Natural killer cell (primary cell): ENCODE data around the gene RUNX1. TPM values are rescaled to one million over a fixed set of nuclear protein-coding genes. Genes with fewer than 3 reads are reported as not detected.

Source experiments
- ATAC-seq, 3 donors: fragments of 150-1000 bp in 2 of 3; fragments of 200-7000 bp in 1 of 3; cut with Tn5 transposase; 1 replicate in 1 of 3; 2 replicates in 2 of 3; pipeline ENCODE4 v1.10.0; 2021; ENCODE audit warnings: mild to moderate bottlenecking in 2 of 3, moderate library complexity in 2 of 3
- DNase-seq, 2 donors: peaks; one replicate each; pipeline versions ENCODE4 v3.0.0 to v3.0.0-alpha.2; 2013 to 2021; ENCODE audit warnings: mixed read lengths in 1 of 2
- H3K27ac ChIP-seq: one replicate; pipeline ENCODE4 v1.5.1; 2013; ENCODE audit warnings: mild to moderate bottlenecking, low read length
- H3K27me3 ChIP-seq: one replicate; pipeline ENCODE4 v1.6.1; 2013; ENCODE audit warnings: low read length; ENCODE audit not compliant: control insufficient read depth, insufficient read depth
- H3K36me3 ChIP-seq: one replicate; pipeline ENCODE4 v1.6.1; 2013; ENCODE audit warnings: low read length; ENCODE audit not compliant: control insufficient read depth, insufficient read depth
- H3K4me1 ChIP-seq: one replicate; pipeline ENCODE4 v1.6.1; 2013; ENCODE audit warnings: low read length; ENCODE audit not compliant: control insufficient read depth, insufficient read depth
- H3K4me3 ChIP-seq: one replicate; pipeline ENCODE4 v1.5.1; 2013; ENCODE audit warnings: low read length
- H3K9me3 ChIP-seq: one replicate; pipeline ENCODE4 v1.6.1; 2013; ENCODE audit warnings: low read length; ENCODE audit not compliant: control insufficient read depth, insufficient read depth
- H3K27ac Mint-ChIP-seq, 2 donors: one replicate each; pipeline ENCODE4 v1.8.0; 2022; ENCODE audit warnings: mild to moderate bottlenecking in 2 of 2, mixed read lengths in 2 of 2, moderate library complexity in 1 of 2
- H3K27me3 Mint-ChIP-seq, 2 donors: one replicate each; pipeline ENCODE4 v1.8.0; 2022; ENCODE audit warnings: low read depth in 2 of 2, mixed read lengths in 2 of 2
- H3K36me3 Mint-ChIP-seq: one replicate; pipeline ENCODE4 v1.8.0; 2022; ENCODE audit warnings: mixed read lengths
- H3K4me1 Mint-ChIP-seq, 2 donors: one replicate each; pipeline ENCODE4 v1.8.0; 2022; ENCODE audit warnings: mixed read lengths in 2 of 2
- H3K4me3 Mint-ChIP-seq: one replicate; pipeline ENCODE4 v1.8.0; 2022; ENCODE audit warnings: mild to moderate bottlenecking, moderate library complexity, mixed read lengths
- H3K9me3 Mint-ChIP-seq, 2 donors: one replicate each; pipeline ENCODE4 v1.8.0; 2022; ENCODE audit warnings: mixed read lengths in 2 of 2
- CTCF ChIP-seq: fragments of 200-600 bp; IDR thresholded peaks from one replicate; pipeline ENCODE4 v1.8.0; 2022; ENCODE audit warnings: antibody characterized with exemption
- WGBS: methylation state at CpG from one replicate; pipeline ENCODE4 v1.1.7; 2013; ENCODE audit warnings: missing lambda C conversion rate; ENCODE audit not compliant: insufficient coverage; 5-methylcytosine and 5-hydroxymethylcytosine counted together
- intact Hi-C: fragments of 100-400 bp; cut with micrococcal nuclease; formaldehyde crosslinking; loops from one replicate; pipeline ENCODE4 v1.14.2; 2022
- total RNA-seq, 4 donors: library from RNA; stranded (reverse); fragments of 120-200 nt in 1 of 4; gene quantifications; one replicate each; pipeline versions ENCODE4 v1.2.3 to v1.2.4, GENCODE V29; 2013 to 2022

RUNX1 gene
- total RNA-seq, 3 donors from 2014 or later (not counting 1 experiment from before 2014, with no cell fraction given) = 62.1 to 171 (median 98.2) TPM

GRCh38 chr21:35046263-35046624 is 2.9 kb downstream of the RUNX1 start:
- WGBS = 2% methylated on average over 6 of the region's 6 CpGs
- peaks cover 100% of the 10 kb centered on the region in 2 donors for H3K4me1 Mint-ChIP-seq
- peak overlapping the region; percentile 95 to 97 for H3K27ac Mint-ChIP-seq
- Histone ChIP-seq H3K4me1 (peaks cover 76% of the 10 kb centered on the region), H3K9me3 (no peaks in the 10 kb centered on the region), H3K27ac (peak overlapping the region; percentile 80), H3K27me3 (no peaks in the 10 kb centered on the region), H3K4me3 (peak overlapping the region; percentile 56), H3K36me3 (no peaks in the 10 kb centered on the region)
- DNase-seq (no peak), ATAC-seq (no peak)
- peaks cover 0 to 3% of the 10 kb centered on the region in 2 donors for H3K9me3 Mint-ChIP-seq
- H3K36me3 Mint-ChIP-seq = peaks cover 9% of the 10 kb centered on the region
- TF ChIP-seq CTCF = no peak
- intact Hi-C loops = loop anchor here (5.0 kb wide), 4 partner anchors 231 to 1276 kb away; partner anchors contain the start of gene MORC3
- H3K27me3 Mint-ChIP-seq = peaks cover 0 to 5% of the 10 kb centered on the region in 2 donors
- peak overlapping the region; percentile 92 for H3K4me3 Mint-ChIP-seq

- Histone ChIP-seq H3K4me1 (peaks cover 76% of the 10 kb centered on the region), H3K36me3 (no peaks in the 10 kb centered on the region), H3K4me3 (peak overlapping the region; percentile 56), H3K27ac (peak overlapping the region; percentile 80), H3K27me3 (no peaks in the 10 kb centered on the region), H3K9me3 (no peaks in the 10 kb centered on the region)
- intact Hi-C loops = loop anchor here (1.0 to 5.0 kb wide), 8 partner anchors 9 to 1277 kb away; partner anchors contain the start of gene MORC3
- ATAC-seq (peak; percentile 13 to 42 (median 23)), DNase-seq (peak; percentile 41 to 88)
- Mint-ChIP-seq H3K27ac (peak overlapping the region; percentile 95 to 97), H3K36me3 (peaks cover 9% of the 10 kb centered on the region), H3K27me3 (peaks cover 0 to 5% of the 10 kb centered on the region in 2 donors), H3K4me3 (peak overlapping the region; percentile 92), H3K9me3 (peaks cover 0 to 3% of the 10 kb centered on the region in 2 donors), H3K4me1 (peaks cover 100% of the 10 kb centered on the region in 2 donors)
- 3% methylated on average over 15 of the region's 17 CpGs for WGBS
- TF ChIP-seq CTCF = no peak
These were observed 3.4 kb downstream of the RUNX1 start for GRCh38 chr21:35045542-35046262.

- intact Hi-C loops = loop anchor here (1.0 to 5.0 kb wide), 8 partner anchors 9 to 1277 kb away; partner anchors contain the start of gene MORC3
- no peak for TF ChIP-seq CTCF
- DNase-seq (peak; percentile 45 to 55), ATAC-seq (peak; percentile 4 to 22 (median 7))
- Mint-ChIP-seq H3K27ac (peak overlapping the region; percentile 95 to 97), H3K4me1 (peaks cover 96 to 98% of the 10 kb centered on the region in 2 donors), H3K36me3 (peaks cover 9% of the 10 kb centered on the region), H3K9me3 (peaks cover 0 to 3% of the 10 kb centered on the region in 2 donors), H3K4me3 (peak overlapping the region; percentile 92), H3K27me3 (peaks cover 0 to 5% of the 10 kb centered on the region in 2 donors)
- peak overlapping the region; percentile 56 for H3K4me3 ChIP-seq
- H3K36me3 ChIP-seq = no peaks in the 10 kb centered on the region
- H3K4me1 ChIP-seq = peaks cover 76% of the 10 kb centered on the region
- H3K9me3 ChIP-seq = no peaks in the 10 kb centered on the region
- no peaks in the 10 kb centered on the region for H3K27me3 ChIP-seq
- WGBS = 17% methylated on average over 6 of the region's 8 CpGs
- H3K27ac ChIP-seq = peak overlapping the region; percentile 80
These were observed 4.1 kb downstream of the RUNX1 start for GRCh38 chr21:35044770-35045541.
